D721Med (cell line): ENCODE measurements around the gene EVA1C.
"Not testable (repeated sequence)": the region's sequence is repeated elsewhere in the genome, so short reads cannot be mapped to it uniquely, and the experiment has no call there.

ENCODE experiments used
- DNase-seq: peaks from one replicate; pipeline ENCODE4 v3.0.0; 2011; ENCODE audit warnings: low spot score; ENCODE audit not compliant: insufficient read length
- FAIRE-seq: peaks from 2 replicates; lab custom pipeline; 2011; peaks lifted over from hg19 to GRCh38; lab: Jason Lieb, UNC
- CTCF ChIP-seq: IDR thresholded peaks from 2 replicates; pipeline ENCODE4 v1.5.1; 2012; ENCODE audit warnings: mild to moderate bottlenecking, control low read depth; ENCODE audit not compliant: insufficient read depth; ENCODE audit errors: missing control alignments

Gene EVA1C

GRCh38 chr21:32412162-32413014 is at the start of gene EVA1C:
Gene EVA1C, plus strand, starts transcription at chr21:32412706. Its CDS starts 148 bp downstream, at chr21:32412854.
- FAIRE-seq (no peak), DNase-seq (no peak)
- no peak for TF ChIP-seq CTCF

- DNase-seq, result no peak
- no peak for FAIRE-seq
- TF ChIP-seq CTCF, result no peak
Measured at GRCh38 chr21:32364387-32364786, 48.1 kb upstream of the EVA1C start.

- no peak for DNase-seq
- no peak for FAIRE-seq
- TF ChIP-seq CTCF, result no peak
Measured at GRCh38 chr21:32364796-32365195, 47.7 kb upstream of the EVA1C start.

GRCh38 chr21:32366191-32366590 is 46.3 kb upstream of the EVA1C start:
- FAIRE-seq (no peak), DNase-seq (no peak)
- no peak for TF ChIP-seq CTCF

- FAIRE-seq (no peak), DNase-seq (no peak)
- TF ChIP-seq CTCF, result no peak
Measured at GRCh38 chr21:32367158-32367557, 45.3 kb upstream of the EVA1C start.

- DNase-seq (no peak), FAIRE-seq (no peak)
- no peak for TF ChIP-seq CTCF
Measured at GRCh38 chr21:32368386-32368785, 44.1 kb upstream of the EVA1C start.

- not testable (repeated sequence) for DNase-seq, FAIRE-seq
Measured at GRCh38 chr21:32368961-32369360, 43.5 kb upstream of the EVA1C start.
